Neutrophil (primary cell): Measurements from ENCODE around the gene EPAS1.

Experiments
- H3K27ac ChIP-seq: fragments of 200-600 bp; sonication (generic); 2 replicates; pipeline ENCODE4 v1.5.1; 2016; ENCODE audit warnings: mild to moderate bottlenecking, moderate library complexity
- H3K27me3 ChIP-seq: fragments of 200-600 bp; sonication (generic); 2 replicates; pipeline ENCODE4 v1.6.0; 2016; ENCODE audit warnings: mild to moderate bottlenecking
- H3K36me3 ChIP-seq: fragments of 200-600 bp; sonication (generic); 2 replicates; pipeline ENCODE4 v1.5.1; 2017
- H3K4me1 ChIP-seq, 2 experiments: fragments of 200-600 bp in 1 of 2; sonication (generic) in 1 of 2; 1 replicate in 1 of 2; 2 replicates in 1 of 2; pipeline versions ENCODE4 v1.5.1 to v1.6.1; 2013 to 2016; ENCODE audit warnings: low read depth in 1 of 2, low read length in 1 of 2, mild to moderate bottlenecking in 1 of 2, moderate library complexity in 1 of 2; ENCODE audit not compliant: control insufficient read depth in 1 of 2, insufficient read depth in 1 of 2
- H3K4me3 ChIP-seq, 2 experiments: fragments of 200-600 bp in 1 of 2; sonication (generic) in 1 of 2; 1 replicate in 1 of 2; 2 replicates in 1 of 2; pipeline ENCODE4 v1.5.1; 2013 to 2016; ENCODE audit warnings: low read depth in 1 of 2, low read length in 1 of 2, mild to moderate bottlenecking in 1 of 2, moderate library complexity in 1 of 2
- H3K9me3 ChIP-seq: fragments of 200-600 bp; sonication (generic); 2 replicates; pipeline ENCODE4 v1.5.1; 2016
- TF ChIP-seq, protein P1 (sequence below): fragments of 200-600 bp; sonication (generic); IDR thresholded peaks from 2 replicates; pipeline ENCODE4 v1.5.1; 2016; ENCODE audit warnings: antibody characterized with exemption

EPAS1 gene

DNA sequence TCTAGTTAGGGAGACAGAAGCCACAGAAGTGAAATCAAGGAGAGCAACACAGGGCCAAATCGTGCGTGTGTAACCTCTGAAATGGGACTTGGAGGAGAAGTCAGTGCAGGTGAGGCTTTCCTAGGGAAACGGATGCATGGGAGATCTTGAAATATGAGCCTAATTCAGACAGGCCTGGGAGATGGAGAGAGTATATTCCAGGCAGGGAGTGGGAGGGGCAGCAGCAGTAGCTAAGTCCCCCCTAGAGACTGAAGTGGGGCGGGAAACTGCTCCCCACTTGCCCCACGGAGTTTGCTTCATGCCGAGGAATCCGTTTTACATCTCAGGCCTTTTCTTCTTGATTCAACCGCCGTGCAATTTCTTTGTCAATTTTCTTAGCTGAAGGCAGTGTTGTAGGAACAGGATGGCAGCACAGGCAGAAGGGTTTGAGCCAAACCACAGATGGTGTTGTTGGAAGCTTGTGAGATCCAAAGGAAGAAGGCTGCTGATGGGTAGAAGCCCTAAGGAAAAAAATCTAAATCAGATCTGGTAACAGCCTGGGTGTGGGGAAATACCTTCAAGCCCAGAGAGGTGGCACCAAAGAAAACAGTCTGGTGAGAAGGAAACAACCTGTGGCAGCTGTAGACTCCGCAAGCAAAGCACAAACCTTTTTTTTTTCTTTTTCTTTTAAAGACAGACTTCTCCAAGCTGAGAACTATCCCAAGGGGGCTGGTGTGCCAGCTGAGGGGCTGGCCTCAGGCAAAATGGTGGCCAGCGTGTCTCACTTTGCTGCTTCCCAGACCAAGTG, 40.2 kb downstream of the EPAS1 start:
- Histone ChIP-seq H3K4me3 (no peak overlapping the region), H3K27ac (no peak overlapping the region), H3K9me3 (no peaks in the 10 kb centered on the region), H3K36me3 (no peaks in the 10 kb centered on the region), H3K4me1 (no peaks in the 10 kb centered on the region), H3K27me3 (peaks cover 41% of the 10 kb centered on the region)
- TF ChIP-seq, protein P1, sequence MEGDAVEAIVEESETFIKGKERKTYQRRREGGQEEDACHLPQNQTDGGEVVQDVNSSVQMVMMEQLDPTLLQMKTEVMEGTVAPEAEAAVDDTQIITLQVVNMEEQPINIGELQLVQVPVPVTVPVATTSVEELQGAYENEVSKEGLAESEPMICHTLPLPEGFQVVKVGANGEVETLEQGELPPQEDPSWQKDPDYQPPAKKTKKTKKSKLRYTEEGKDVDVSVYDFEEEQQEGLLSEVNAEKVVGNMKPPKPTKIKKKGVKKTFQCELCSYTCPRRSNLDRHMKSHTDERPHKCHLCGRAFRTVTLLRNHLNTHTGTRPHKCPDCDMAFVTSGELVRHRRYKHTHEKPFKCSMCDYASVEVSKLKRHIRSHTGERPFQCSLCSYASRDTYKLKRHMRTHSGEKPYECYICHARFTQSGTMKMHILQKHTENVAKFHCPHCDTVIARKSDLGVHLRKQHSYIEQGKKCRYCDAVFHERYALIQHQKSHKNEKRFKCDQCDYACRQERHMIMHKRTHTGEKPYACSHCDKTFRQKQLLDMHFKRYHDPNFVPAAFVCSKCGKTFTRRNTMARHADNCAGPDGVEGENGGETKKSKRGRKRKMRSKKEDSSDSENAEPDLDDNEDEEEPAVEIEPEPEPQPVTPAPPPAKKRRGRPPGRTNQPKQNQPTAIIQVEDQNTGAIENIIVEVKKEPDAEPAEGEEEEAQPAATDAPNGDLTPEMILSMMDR = no peak

DNA sequence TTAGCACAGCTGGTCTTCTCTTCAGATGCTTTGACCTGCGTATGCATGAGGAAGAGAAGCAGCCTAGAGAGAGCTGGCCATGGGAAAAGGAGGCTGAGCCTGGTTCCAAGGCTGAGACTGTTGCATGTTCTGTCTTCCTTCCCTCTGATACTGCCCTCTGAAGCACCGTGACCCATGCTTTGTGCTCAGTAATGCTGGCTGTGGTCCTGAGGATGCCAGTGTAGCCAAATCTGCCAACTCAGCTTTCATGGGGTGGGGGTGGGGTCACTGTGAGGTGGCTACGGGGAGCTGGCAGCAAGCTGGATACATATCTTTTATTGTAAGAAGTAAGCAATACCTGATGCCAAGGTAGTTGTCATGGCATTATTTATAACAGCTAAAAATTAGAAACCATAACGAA, 41.5 kb downstream of the EPAS1 start:
- Histone ChIP-seq H3K36me3 (no peaks in the 10 kb centered on the region), H3K4me1 (no peaks in the 10 kb centered on the region), H3K27ac (no peak overlapping the region), H3K27me3 (peaks cover 37% of the 10 kb centered on the region), H3K4me3 (no peak overlapping the region), H3K9me3 (no peaks in the 10 kb centered on the region)
- TF ChIP-seq, protein P1 = no peak

DNA sequence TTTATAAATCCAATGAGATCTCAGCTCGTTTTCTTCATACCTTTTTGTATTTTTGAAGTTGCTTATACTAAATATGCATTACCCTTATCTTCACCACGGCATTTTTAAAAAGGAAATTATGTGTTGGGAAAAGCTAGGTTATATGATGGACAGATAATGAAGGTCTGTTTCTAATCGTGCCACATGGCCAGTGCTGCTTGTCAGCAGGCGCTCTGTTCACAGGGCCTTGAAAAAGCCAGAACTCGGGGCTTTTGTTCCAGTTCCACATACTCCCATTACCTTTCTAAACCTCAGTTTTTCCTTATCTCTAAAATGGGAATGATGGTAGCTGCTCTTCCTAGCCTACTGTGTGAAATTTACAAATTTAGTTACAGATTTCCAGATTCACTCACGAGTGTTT, 42.0 kb downstream of the EPAS1 start:
- H3K4me1 ChIP-seq = no peaks in the 10 kb centered on the region
- no peak overlapping the region for H3K27ac ChIP-seq
- no peak overlapping the region for H3K4me3 ChIP-seq

DNA sequence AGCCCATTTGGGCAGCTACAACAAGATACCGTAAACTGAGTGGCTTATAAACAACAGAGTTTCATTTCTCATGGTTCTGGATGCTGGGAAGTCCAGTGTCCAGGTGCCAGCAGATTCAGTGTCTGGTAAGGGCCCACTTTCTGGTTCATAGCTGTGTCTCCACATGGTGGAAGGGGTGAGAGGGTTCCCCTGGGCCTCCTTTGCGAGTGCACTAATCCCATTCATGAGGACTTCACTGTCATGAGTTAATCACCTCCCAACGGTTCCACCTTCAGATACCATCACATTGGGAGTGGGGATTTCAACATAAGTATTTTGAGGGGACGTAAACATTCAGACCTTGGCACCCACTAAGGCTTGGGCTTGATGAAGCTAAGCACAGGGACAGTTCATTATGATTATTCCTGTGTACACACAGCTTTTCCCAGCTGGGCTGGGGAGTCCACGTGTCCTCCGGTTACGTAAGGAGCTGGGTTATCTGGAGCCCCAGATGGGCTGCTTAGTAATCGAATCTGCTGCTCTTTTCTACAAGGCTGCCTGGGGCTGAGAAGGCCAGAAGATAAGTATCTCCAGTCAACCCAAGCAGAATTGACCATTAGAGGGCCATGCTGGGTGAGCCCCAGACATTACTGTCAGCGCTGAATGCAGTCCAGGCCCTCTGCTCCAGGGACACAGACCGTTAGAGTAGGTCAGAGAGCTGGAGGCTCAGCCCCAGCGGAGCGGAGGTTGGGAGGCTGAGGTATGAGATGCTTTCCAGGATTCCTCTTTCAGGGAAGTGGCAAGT, 42.7 kb downstream of the EPAS1 start:
- H3K36me3 ChIP-seq = no peaks in the 10 kb centered on the region
- H3K4me1 ChIP-seq = no peaks in the 10 kb centered on the region
- no peaks in the 10 kb centered on the region for H3K9me3 ChIP-seq
- no peak overlapping the region for H3K27ac ChIP-seq
- TF ChIP-seq, protein P1 = no peak
- H3K4me3 ChIP-seq = no peak overlapping the region
- H3K27me3 ChIP-seq = peaks cover 46% of the 10 kb centered on the region

More for the DNA sequence above, 42.0 kb downstream of the EPAS1 start:
- TF ChIP-seq, protein P1 = no peak
- no peaks in the 10 kb centered on the region for H3K36me3 ChIP-seq
- peaks cover 40% of the 10 kb centered on the region for H3K27me3 ChIP-seq
- no peaks in the 10 kb centered on the region for H3K9me3 ChIP-seq

DNA sequence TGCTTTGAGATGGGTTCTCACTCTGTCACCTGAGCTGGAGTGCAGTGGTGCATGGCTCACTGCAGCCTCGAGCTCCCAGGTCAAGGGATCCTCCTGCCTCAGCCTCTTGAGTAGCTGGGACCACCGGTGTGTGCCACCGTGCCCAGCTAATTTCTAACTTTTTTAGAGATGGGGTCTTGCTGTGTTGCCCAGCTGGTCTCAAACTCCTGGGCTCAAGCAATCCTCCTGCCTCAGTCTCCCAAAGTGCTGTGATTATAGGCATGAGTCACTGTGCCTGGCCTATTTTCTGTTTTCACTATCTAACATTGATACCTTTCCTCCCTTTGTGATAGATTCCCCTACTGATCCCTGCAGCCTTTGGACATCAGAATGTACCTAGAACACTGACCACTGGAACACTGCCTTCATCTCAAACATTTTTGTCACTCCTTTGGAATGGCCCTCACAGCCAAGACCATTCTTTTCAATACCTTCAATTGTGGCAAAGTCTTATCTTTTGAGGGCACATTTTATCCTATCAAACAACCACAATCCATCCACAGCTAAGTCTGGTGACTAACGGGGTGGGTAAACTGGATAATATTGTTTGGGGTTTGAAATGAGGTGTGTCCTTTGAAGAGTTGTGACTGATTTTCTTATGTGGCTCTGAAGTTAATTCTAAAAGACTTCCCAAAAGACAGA, 43.7 kb downstream of the EPAS1 start:
- Histone ChIP-seq H3K27me3 (peaks cover 43% of the 10 kb centered on the region), H3K4me1 (no peaks in the 10 kb centered on the region)
- TF ChIP-seq, protein P1 = no peak

More for the DNA sequence above, 43.7 kb downstream of the EPAS1 start:
- no peaks in the 10 kb centered on the region for H3K9me3 ChIP-seq
- H3K27ac ChIP-seq = no peak overlapping the region
- no peaks in the 10 kb centered on the region for H3K36me3 ChIP-seq
- no peak overlapping the region for H3K4me3 ChIP-seq
